CD4-positive, alpha-beta T cell treated with Interleukin-4 for 4 hours (primary cell): Measurements from ENCODE around the gene LMCD1.

Experiments used
- DNase-seq: peaks from one replicate; pipeline ENCODE4 v3.0.0-alpha.2; 2020

Gene LMCD1

DNA sequence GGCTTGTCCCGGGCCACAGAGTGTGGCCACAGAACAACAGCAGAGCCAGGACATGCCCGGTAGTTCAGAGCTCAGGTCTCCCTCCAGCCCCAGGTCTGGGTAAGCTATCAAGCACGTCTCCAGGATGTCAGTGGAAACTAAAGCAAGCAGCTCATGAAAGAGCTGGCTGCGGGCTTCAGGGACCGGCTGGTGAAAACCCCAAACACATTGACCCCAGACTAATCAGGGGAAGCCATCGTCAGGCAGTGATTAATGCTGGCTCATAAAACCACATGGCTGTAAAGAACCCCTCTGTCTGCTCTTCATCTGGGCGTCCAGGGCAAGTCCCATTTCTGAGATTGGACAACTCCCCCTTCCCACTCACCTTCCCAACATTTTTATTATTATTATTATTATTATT, 37.8 kb downstream of the LMCD1 start:
- no peak for DNase-seq

DNA sequence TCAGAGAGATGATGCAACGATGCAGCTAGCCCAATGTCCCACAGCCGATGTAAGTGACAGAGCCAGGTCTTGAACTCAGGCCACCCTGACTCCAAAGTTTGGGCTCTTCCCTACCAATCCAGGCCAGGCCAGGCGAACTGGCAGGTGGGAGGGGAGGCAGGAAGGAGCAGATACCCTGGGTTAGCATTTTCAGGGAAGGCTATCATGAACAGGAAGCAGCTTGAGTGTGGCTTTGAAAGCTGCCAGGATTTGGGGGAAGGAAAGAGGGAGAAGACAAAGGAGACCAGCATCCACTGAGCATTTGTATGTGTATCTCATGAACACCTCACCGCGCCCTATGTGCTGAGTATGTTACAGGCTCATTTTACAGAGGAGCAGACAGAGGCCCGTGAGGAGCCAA, 38.8 kb downstream of the LMCD1 start:
- no peak for DNase-seq

DNA sequence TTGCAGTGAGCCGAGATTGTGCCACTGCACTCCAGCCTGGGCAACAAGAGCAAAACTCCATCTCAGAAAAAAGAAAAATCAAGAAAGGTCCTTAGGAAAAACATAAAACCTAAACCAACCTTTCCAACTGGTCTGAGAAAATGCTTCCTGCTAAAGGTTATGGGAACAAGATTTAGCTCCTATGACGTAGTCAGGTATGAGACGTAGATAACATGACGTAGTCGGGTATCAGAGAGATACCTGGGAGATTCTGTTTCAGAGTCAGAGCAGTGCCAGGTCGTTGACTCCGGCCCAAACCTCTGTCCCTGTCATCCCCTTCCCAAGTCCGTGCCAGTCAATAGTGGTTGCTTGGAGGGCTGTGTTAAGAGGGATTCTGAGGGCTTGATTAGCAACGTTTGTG, 39.9 kb downstream of the LMCD1 start:
- DNase-seq = no peak

DNA sequence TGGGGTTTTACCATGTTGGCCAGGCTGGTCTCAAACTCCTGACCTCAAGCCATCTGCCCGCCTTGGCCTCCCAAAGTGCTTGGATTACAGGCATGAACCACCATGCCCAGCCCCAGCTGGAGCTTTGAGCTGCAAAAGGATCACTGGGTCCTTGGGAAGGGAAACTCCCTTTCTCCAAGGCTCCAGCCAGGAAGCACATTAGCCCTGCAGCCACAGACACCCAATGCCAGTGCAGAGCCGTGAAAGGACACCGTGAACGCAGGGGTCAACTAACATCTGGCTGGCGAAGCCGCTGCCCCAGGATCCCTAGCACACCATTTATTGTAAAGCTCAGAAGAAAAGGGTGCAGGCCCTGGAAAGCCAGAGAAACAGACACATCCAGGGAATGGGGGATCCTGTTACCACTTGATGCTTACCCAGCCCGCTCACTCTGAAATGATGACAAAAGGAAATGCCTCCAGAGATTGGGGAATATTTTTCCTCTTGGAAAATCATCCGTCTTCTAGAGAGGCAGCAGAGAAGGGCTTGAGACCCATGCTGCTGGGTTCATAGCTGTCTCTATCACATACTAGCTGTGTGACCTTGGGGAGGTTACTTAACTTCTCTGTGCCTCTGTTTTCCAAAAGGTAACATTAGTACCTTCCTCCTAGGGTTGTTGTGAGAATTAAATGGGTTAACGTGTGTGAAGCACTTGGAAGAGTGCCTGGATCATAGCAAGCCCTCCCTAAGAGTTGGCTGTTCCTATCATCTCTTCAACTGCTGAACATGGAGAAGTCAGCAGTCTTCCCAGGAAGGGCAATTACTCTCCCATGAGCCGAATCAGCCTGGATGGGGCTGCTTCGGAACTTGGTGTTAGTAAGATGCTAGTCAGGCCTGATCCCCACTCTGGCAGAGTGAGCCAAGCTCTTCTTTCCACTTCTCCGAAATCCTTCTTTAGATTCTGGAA, 40.8 kb downstream of the LMCD1 start:
- DNase-seq = no peak

DNA sequence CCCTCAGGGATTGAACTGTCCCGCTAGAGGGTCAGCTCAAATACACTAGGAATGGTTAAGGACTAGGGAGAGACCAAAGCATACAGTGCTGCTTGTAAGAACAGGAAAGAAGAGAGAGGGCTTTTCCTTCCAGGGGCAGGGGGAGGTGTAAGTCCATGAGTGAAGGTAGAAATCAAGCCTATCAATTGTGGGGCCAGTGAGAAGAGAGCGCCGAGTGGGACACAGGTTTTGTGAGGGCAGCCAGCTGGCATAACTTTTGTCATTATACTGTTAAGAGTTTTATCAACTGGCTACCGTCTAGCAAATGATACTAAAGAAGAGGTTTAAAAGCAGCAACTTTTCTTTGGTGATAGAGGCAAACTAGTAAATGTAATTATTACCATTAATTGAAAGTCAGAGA, 45.0 kb downstream of the LMCD1 start:
- DNase-seq = no peak

DNA sequence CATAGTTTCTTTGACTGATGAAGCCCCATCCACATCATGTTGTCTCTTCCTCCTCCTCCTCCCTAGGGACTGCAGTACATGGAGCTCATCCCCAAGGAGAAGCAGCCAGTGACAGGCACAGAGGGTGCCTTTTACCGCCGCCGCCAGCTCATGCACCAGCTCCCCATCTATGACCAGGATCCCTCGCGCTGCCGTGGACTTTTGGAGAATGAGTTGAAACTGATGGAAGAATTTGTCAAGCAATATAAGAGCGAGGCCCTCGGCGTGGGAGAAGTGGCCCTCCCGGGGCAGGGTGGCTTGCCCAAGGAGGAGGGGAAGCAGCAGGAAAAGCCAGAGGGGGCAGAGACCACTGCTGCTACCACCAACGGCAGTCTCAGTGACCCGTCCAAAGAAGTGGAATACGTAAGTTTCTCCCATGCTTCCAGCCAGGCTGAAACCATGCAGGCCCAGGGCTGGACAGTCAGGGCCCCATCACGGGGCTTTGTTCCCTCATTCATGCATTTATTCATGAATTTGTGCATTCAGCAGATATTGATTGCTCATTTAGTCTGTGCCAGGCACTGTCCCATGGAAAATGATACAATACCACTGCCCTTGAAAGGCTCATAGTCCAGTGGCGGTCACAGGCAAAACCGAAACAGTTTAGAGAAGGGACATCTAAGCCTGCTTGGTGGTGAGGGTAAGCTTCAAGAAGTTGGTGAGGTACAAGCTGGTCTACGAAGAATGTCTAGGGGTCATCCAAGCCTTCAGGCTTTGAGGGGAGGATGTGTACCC, 47.1 kb downstream of the LMCD1 start:
- no peak for DNase-seq

DNA sequence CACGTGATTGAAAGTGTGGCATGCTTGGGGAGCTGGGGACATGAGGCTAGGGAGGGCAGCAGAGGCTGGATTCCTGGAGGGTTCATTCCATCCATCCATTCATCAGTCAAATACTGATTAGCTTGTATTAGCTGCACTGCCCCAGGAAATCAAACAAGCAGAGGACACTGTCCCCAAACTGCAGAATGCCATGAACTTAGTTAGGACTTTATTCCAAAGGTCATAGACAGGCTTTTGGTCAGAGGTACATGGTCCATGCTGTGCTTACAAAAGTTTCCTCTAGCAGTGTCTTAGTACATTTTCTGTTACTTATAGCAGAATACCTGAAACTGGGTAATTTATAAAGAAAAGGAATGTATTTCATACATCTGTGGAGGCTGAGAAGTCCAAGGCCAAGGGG, 47.7 kb downstream of the LMCD1 start:
- no peak for DNase-seq

DNA sequence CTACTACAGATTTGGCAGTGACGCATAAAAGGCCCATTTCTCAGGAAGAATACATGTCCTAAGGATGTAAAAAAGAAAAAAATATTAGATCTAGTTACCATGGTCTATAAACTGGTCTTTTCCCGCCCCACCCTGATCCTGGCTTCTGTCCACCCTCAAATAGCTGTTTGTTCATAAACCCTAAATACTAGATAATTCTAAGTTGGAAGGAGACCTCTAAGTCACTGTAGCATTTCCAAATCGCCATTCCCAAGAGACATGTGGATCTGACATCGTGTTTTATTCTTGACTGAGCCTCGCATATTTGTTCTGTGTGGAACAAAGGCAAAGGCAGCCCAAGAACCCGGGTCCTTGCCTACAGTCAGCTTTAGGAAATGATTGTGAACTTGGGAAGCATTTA, 49.0 kb downstream of the LMCD1 start:
- no peak for DNase-seq

DNA sequence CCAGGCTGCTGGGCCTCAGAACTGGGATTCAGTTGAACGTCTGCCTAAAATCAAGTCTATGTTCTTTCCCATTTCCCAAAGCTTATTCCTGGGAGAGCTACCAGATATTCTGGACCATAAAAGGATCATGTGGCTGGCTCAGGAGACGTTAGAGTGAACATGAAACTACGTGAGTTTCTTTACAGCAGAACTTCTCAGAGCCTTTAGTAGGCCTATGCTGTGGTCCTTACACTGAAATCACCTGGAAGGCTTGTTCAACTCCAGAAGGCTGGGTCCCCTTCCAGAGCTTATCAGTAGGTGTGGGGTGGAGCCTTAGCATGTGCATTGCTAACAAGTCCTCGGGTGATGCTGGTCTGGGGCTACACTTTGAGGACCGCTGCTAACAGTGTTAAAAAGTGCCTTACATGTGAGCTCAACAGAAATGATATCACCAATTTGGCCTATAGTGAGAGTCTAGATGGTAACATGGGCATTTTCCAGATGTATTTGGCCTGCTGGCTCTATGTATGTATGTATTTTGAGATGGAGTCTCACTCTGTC, 50.7 kb downstream of the LMCD1 start:
- no peak for DNase-seq

DNA sequence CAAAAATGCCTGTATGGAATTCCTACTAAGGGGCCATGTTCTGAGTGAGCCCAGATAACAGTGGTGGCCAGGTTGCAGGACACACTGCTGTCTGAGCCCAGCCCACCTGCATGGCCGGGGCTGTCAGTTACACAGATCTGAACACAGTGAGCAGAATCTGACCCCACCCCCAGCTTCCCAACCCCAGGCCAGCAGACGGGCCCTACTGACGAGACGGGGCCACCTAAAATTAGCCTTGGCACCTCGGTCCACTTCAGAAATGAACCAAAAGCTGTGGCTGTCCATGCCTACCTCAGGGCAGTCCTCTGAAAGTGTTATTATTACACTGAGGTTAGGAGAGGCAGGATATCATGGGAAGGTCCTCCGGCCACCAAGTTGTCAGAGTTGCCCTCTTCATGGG, 51.8 kb downstream of the LMCD1 start:
- DNase-seq = no peak

DNA sequence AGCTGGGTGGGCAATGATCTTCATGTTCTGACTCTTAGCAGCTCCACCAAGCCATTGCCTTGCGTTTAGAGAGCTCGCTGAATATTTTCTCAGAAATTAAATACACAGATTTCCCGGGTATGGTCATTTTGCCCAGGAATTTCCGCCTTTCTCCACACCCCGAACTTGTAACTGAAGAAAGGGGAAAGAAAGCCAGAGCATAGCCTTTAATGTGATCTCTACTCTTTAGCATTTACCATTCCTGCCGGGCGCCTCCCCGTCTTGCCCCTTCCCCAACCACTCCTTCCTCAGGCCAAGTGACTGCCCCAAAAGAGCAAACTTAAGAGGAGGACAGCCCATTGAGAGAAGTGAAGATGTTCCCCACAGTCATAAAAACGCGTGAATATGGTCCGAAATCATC, 53.1 kb downstream of the LMCD1 start:
- DNase-seq = no peak

DNA sequence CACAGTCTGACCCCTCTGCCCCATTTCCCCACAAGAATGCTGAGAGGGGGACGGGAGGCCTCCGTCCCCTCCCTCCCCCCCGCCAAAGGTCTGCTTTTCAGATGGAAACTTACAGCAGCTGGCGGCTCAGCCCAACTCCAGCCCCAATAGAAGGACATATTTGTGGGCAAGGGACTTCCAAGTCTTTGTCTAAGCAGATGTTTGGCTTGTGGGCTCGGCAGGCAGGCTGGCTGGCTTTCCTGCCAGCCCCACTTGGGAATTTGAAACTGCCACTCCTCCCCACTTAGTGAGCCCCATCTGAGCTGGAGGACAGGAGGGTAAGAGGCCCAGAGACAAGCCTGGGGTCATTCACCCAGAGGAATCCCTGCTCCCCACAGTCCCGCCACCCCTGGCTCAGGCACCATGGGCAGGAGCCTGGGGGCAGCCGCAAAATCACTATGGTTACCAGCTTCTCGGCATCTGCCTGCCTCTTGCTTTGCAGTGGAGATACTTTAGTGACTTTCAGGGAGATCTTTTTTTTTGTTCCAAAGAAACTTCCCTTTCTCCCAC, 53.6 kb downstream of the LMCD1 start:
- no peak for DNase-seq

DNA sequence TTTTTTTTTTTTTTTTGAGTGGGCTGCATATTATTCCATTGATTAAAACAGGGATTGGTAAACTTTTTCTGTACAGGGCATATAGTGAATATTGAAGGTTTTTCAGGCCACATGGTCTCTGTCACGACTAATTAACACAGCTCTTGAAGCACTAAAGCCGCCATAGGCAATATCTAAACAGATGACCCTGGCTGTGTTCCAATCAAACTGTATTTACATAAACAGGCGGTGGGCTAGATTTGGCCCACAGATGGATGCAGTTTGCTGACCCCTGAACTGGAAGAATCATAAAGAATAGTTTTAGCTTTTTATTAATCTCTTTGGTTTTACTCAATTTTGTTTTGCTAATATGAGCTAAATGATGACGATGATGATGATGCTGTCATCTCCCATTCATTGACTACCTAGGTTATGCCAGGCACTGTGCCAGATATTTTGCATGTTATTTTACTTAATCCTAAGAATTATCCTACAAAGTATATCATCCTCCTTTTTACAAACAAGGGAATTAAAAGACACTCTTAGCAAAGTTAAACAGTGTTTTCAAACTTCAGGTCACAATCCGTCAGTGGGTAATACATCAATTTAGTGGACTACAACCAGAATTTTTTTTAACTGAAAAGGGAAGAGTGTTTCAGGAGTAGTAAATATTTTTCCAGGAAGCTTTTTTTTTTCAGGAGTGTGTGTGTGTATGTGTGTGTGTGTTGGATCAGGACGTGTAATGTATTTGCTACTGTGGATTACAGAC, 54.3 kb downstream of the LMCD1 start:
- DNase-seq = no peak

DNA sequence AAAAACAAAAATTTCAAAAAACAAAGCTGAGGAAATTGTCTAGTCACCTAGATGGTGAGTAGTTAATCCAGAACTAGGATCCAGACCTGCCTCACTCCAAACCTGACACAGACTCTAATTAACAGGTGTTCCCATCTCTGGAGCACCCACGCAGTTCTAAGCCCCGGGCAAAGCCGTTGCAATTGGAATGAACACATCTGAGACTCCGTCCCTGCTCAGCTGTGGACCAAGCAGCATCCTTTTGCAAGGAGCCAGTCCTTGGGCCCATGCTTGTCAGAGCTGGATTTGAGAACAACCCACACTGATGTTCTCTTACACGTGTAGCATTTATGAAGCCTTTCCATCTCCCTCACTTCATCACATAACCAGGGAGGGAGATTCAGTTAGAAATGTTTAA, 54.8 kb downstream of the LMCD1 start:
- no peak for DNase-seq

DNA sequence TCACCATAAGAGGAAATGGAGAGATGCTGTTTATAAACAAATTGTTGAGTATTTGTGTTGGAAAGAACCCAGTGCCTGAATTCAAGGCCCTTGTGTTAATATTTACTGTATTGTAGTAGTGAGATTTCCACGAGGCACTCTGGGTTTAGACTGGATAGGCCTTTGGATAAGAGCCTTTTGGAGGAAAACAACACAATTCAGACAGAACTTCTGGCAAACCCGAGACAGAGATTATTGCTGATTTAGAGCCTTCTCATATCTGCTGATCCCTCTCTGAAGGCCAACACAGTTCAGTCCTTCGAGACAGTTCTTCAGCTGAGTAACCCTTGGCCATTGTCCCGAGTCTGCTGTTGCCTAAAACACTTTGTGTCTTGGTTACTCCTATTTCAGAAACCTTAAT, 55.7 kb downstream of the LMCD1 start:
- no peak for DNase-seq

DNA sequence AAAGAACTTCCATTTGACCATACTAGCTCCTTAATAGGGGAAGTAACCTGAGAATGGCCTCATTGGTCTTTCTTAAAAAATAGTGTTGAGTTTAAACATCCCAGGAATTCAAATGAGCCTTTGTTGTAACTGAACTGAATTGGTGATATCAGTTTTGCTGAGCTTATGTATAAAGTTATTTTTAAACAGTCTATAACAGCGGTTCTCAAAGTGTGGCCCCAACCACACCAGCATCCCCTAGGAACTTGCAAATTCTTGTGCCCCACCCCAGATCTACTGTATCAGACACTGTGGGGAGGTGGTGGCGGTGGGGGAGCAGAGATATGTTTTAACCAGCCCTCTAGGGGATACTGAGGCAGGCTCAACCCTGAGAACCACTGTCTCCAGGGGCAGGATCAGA, 57.0 kb downstream of the LMCD1 start:
- DNase-seq = no peak

DNA sequence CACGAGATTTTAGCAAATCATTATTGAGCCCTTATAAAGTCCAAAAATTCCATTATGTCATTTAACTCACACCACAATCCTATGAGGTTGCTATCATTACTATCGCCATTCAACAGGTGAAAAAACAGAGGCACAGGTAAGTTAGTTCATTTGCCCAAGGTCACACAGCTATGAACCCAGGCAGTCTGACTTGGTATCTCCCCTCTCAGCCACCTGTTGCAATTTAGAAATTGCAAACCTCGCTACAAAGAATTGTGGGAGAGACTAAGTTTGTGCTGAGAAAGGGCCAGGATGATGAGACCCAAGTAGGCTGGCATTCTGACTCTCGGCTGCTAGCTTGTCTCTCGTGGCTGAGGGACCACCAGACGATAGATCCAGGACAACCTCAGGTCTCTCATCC, 57.7 kb downstream of the LMCD1 start:
- DNase-seq = no peak

DNA sequence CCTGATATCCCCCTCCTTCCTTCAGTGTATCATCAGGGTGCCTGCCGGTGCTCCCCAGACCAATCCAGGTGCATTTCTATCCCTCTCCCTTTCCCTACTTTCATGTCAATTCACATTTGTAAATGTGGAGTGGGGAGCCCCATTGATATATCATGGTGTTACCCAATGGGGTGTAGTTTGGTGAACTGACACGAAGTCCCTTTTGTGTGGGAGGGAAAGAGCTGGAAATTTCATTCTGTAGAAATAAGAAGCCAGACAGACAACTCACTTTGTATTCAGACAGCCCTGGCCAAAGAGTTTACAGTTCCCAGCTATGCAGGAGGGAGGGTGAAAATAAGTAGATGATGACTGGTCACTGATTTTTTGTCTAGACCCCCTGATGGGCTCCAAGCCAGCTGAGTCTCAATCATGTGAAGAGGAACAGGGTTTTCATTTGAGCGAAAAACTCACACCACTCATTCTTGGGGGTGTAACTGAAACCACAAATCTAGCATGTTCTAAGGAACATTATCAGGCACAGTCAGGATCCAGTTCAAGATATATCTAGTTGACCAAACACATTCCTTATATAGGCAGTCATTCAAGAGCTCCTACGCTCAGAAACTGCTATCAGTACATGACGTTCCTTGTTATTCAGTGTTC, 58.9 kb downstream of the LMCD1 start:
- DNase-seq = no peak

DNA sequence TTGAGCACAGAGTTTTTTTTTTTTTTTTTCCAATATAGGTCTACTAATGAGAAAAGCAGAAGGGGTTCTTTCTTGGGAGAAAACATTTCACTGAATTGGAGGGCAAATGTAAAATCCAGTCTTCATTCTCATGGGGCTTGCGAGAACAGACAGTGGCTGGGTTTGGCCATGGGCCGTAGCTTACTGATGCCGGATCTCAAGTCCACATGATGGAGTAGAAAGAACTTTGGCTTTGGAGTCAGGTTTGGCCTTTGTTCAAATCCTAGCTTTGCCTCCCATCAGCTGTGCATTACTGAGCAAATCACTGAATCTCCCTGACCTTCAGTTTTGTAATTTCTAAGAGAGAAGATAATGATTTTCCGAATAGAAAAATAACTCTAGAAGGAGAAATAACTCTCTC, 59.7 kb downstream of the LMCD1 start:
- DNase-seq = no peak

DNA sequence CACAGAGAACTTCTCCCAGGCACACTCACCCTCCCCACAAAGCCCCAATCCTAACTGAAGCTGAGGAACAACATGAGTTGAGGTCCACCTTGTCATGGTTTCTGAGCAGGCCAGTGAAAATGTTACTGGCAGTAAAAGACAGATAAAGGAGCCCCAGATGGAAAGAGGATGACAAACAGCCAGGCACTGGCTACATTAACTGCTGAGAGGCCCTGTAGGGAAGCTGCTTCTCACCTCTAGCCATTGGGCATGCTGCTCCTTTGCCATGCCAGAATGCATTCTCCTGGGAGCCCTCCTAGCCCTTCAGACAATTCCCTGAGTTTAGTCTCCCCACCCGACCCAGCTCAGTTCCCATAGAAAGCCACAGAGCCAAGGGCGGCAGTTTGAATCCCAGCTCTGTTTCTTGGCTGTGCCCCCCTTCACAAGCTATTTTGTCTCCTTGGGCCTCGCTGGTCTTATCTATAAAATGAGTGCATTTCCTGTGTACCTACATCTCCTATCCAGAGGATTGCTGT, 60.5 kb downstream of the LMCD1 start:
- no peak for DNase-seq

DNA sequence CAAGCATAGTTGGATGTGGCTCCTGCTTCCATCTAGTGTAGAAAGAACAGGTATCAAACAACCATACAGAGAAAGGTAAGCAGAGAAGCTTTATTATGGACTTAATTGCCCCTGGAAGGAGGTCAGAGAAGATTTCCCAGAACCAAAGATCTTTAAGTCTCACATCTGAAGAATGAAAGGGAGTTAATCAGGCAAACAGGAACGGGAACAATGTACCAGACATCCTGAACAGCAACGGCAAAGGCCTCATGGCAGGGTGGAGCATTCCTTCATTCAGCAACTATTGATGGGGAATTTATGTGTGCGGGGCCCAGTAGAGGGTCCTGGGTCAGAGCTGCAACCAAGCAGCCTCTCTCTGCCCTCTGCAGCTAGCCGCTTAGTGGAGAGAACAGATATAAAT, 61.5 kb downstream of the LMCD1 start:
- DNase-seq = no peak

DNA sequence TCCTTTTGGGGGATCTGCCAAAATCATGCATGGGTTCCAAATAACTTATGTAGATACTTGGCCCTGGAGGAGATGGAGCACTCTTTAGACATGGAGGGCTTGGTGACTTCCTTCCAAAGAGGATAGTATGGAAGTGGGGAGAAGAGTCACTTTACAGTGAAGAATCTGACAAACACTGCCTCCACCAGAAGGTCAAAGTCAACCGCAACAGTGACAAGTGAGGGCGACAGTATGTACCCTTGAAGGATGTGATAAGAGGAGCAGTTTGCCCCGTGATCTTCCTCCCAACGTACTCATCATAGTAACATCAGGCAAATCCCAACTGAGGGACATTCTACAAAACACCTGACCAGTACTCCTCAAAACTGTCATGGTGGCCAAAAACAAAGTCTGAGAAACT, 62.0 kb downstream of the LMCD1 start:
- no peak for DNase-seq
